Lung microvascular endothelial cell (primary cell): ENCODE data around the gene ZBTB8A. TPM values are rescaled to one million over a fixed set of nuclear protein-coding genes. Genes with fewer than 3 reads are reported as not detected.
"Not testable (repeated sequence)": the region's sequence is repeated elsewhere in the genome, so short reads cannot be mapped to it uniquely, and the experiment has no call there.

Experiments
- DNase-seq, 2 donors: peaks; one replicate each; pipeline versions ENCODE4 v3.0.0 to v3.0.0-alpha.2; 2010; ENCODE audit warnings: low read depth in 2 of 2
- total RNA-seq: library from RNA; depleted of rRNA; stranded (reverse); fragments of >200 nt; gene quantifications from 2 replicates; pipeline ENCODE4 v1.2.1, GENCODE V29; 2014

Gene ZBTB8A
- total RNA-seq, 1 donor from 2014 or later = 8.9 TPM

DNA sequence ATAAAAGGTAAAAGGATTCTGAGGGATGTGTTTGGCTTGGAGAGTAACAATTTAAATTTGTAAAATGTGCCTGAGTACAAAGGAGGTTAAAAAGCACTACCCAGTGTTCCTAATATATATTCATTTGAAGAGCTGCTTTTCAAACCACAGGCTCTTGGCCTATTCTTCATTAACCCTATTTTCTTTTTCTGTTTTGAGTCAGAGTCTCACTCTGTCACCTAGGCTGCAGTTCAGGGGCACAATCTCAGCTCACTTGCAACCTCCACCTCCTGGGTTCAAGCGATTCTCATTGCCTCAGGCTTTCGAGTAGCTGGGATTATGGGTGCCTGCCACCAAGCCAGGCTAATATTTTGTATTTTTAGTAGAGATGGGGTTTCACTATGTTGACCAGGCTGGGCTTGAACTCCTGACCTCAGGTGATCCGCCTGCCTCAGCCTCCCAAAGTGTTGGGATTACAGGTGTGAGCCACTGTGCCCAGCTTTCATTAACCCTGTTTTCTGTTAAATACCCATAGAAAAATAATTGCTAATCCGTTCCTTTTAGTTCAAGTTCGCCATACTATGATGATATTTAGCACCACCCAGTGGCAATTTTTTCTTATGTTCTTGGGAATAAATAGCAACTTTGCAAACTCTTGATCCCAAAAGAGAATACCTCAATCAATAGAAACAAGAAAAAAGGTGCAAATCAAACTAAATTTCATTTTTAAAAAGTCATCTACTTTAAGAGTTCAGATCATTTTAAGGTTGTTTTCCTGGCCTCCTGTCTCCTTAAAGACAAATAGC, 80.7 kb downstream of the ZBTB8A start:
- peak; percentile 46 to 71 for DNase-seq

DNA sequence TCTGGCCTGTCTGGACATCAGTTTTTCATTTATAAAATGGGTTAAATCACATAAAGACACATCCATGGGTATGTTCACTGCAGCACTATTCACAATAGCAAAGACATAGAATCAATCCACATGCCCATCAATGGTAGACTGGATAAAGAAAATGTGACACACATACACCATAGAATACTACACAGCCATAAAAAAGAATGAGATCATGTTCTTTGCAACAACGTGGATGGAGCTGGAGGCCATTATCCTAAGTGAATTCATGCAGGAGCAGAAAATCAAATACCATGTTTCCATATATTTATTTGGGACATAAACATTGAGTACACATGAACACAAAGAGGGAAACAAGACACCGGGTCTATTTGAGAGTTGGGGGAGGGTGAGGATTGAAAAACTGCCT, 83.0 kb downstream of the ZBTB8A start:
- no peak for DNase-seq

DNA sequence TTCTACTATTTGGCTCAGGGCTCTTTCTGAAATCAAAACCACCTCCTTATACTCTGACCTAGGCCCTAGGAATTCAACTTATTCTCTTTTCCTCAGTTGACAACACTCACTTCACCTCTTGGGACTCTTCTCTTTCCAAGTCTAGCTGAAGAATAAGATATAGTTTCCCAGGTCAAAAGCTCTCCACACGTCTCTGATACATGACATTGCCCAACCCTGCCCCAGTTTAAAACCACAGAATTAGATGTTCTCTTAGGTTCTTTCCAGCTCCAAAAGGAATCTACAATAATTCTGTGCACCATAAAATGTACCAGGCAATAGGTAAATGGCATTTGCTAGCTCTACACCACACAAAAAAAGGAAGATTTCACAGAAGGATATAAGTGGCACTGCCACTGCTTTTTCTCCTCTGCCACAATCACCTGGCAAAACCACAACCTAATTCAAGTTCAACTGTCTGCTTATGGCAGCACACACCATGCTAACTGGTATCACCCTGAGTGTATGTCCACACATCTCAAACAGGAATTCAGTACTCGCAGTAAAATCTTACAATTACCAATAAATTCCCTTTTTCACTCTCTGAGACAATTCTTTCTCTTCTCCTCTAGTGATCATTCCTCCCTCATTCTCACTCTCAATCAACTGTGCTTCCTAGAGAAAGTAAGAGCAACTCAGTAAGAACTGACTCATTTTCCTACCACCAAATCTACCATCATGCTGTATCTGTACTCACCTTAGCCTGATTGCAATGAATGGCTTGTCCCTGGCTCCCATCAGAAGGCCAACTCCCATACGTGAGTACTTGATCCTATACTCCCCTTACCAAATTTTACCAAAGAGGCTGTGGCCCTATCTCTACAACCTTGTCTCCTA, 83.8 kb downstream of the ZBTB8A start:
- DNase-seq = no peak

DNA sequence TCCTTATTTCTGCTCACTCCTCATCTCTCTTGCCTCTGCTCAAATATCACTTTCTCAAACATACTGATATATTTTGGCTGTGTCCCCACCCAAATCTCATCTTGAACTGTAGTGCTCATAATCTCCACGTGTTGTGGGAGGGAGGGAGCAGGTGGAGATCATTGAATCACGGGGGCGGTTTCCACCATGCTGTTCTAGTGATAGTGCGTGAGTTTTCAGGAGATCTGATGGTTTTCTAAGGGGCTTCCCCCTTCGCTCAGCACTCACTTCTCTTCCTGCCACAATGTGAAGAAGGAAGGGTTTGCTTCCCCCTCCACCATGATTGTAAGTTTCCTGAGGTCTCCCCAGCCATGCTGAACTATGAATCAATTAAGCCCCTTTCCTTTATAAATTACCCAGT, 84.5 kb downstream of the ZBTB8A start:
- no peak for DNase-seq

DNA sequence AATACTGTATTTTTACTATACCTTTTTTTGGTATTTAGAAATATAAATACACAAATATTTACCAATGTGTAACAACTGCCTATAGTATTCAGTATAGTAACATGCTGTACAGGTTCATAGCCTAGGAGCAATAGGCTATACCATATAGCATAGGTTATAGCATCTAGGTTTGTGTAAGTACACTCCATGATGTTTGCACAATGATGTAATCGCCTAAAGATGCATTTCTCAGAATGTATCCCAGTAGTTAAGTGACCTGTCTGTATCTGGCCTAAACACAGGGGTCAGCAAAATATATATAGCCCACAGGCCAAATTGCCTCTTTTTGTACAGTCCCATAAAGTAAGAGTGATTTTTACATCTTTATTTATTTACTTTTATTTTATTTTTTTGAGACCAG, 86.9 kb downstream of the ZBTB8A start:
- no peak for DNase-seq

DNA sequence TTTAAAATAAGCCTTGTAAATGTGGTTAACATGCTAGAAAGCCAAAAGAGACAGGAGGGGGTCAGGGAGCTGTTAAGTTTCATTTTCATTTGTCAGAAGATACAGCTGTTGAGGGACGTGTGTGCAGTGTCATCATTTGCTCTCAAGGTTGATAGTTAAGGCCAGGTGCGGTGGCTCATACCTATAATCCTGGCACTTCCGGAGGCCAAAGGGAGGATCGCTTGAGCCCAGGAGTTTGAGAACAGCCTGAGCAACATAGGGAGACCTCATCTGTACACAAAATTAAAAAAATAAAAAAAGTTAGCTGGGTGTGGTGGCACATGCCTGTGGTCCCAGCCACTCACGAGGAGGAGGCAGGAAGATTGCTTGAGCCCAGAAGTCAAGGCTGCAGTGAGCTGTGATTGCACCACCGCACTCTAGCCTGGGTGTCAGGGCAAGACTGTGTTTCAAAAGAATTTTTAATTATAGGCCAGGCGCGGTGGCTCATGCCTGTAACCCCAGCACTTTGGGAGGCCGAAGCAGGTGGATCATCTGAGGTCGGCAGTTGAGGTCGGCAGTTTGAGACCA, 88.5 kb downstream of the ZBTB8A start:
- no peak for DNase-seq

DNA sequence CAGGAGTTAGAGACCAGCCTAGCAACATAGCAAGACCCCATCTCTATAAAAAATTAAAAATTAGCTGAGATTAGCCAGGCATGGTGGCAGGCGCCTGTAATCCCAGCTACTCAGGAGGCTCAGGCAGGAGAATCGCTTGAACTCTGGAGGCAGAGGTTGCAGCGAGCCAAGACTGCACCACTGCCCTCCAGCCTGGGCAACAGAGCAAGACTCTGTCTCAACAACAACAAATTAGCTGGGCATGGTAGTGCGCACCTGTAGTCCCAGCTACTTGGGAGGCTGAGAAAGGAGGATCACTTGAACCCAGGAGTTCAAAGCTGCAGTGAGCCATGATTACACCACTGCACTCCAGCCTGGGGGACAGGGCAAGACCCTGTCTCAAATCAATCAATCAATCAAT, 90.9 kb downstream of the ZBTB8A start:
- not testable (repeated sequence) for DNase-seq

DNA sequence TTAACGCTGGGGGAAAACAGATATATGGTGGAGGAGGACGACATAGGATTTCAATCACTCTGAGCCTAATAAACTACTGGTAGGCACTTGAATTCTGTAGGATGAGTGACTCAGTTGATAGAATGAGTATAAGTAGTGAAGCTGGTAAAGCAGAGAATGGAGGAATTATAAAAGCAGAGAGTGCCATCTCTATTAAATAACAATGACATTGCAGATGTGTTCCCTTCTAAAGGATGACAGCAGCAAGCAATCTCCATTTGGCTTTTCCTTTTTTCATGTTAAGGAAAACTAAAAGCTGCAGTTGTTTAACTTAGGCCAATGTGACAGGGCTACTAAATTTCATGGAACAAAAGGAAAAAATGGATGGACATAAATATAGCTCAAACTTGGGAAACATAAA, 93.6 kb downstream of the ZBTB8A start:
- DNase-seq = no peak

DNA sequence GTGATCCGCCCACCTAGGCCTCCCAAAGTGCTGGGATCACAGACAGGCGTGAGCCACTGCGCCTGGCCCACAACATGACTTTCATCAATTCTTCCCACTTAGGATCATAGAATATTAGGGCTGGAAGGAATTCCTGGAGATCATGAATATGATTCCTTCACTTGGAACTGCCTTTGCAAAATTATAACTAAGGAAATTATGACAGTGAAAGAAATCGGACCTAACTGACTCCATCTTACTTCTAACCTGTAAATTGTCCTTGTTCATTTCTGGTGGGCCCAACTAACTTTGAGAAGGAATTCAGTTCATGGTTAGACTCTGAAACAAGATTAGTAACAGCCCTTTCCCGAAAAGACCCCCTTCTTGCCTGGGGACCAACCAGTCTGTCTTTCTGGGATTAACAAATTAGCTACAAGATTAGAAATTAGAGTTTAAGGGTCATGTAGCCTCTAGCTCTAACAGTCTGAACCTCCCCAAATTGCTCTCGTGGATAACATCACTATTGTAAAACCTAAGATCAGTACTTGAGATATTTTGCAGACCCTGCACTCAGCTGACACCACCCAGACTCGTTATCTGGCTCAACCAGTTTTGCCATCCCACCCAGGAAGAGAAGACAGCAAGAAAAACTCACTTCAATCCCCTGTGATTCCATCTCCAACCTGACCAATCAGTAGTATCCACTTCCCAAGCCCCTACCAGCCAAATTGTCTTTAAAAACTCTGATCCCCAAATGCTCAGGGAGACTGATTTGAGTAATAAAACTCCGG, 96.5 kb downstream of the ZBTB8A start:
- no peak for DNase-seq

DNA sequence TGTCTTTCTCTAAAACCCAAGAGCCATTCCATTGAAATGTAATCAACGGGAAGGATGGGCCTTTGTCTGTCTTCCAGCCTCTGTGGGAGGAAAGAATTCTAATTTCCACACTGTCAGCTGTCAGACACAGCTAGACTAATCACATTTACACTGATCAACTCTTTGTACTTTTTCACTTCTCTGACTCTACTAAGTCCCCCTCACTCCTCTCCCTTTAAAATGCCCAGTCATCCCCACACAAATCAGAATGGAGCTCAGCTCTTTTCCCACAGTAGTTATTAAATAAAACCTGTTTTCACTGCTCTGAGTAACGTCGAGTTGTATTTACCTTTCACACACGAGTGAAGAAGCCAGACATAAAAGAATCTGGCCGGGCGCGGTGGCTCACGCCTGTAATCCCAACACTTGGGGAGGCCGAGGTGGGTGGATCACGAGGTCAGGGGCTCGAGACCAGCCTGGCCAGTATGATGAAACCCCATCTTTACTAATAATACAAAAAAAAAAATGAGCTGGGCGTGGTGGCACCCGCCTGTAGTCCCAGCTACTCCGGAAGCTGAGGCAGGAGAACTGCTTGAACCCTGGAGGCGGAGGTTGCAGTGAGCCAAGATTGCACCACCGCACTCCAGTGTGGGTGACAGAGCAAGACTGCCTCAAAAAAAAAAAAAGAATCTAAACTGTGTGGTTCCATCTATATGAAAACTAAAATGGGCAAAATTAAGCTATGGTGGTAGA, 97.9 kb downstream of the ZBTB8A start:
- DNase-seq = no peak

DNA sequence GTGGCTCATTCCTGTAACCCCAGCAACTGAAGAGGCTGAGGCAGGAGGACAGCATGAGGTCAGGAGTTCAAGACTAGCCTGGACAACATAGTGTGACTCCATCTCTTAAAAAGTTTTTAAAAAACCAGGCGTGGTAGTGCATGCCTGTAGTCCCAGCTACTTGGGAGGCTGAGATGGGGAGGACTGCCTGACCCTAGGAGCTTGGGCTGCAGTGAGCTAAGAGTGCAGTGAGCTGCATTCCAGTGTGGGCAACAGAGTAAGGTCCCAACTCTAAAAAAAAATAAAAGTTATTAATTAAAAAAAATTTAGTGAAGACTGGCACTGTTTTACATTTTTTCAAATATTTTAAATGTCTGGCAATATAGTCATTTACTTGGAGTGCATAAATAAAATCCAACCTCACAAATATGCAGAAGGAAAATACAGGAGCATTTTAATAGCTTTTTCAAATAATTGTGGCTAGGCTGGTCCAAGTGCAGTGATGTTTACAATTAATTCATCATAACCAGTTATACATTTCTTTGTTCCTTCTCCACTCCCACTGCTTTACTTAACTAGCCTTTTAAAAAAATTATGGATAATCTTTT, 100.4 kb downstream of the ZBTB8A start:
- no peak for DNase-seq

DNA sequence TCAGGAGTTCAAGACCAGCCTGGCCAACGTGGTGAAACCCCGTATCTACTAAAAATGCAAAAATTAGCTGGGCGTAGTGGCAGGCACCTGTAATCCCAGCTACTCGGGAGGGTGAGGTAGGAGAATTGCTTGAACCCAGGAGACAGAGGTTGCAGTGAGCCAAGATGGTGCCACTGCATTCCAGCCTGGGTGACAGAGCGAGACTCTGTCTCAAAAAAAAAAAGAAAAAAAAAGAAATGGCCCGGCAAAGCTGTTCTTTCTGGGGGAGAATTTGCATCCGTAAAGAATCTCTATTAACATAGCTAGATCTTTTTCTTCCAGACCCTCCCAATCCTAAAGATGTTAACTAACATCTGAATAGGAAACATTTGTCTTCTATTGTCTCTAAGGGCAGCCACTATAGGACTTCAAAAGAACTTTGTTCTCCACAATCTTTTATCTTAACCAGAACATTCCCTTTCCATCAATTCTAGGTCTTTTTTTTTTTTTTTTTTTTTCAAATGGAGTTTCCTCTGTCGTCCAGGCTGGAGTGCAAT, 103.1 kb downstream of the ZBTB8A start:
- not testable (repeated sequence) for DNase-seq

DNA sequence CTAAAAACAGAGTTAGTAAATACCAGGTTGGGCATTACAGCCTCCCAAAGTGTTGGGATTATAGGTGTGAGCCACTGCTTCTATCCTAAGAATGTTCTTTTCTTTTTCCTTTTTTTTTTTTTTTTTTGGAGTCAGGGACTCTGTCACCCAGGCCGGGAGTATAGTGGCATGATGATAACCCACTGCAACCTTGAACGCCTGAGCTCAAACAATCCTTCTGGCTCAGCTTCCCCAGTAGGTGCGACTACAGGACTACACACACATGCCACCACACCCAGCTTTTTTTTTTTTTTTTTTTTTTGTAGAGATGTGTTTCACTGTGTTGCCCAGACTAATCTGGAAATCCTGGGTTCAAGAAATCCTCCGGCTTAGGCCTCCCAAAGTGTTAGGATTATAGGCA, 105.2 kb downstream of the ZBTB8A start:
- DNase-seq = no peak

DNA sequence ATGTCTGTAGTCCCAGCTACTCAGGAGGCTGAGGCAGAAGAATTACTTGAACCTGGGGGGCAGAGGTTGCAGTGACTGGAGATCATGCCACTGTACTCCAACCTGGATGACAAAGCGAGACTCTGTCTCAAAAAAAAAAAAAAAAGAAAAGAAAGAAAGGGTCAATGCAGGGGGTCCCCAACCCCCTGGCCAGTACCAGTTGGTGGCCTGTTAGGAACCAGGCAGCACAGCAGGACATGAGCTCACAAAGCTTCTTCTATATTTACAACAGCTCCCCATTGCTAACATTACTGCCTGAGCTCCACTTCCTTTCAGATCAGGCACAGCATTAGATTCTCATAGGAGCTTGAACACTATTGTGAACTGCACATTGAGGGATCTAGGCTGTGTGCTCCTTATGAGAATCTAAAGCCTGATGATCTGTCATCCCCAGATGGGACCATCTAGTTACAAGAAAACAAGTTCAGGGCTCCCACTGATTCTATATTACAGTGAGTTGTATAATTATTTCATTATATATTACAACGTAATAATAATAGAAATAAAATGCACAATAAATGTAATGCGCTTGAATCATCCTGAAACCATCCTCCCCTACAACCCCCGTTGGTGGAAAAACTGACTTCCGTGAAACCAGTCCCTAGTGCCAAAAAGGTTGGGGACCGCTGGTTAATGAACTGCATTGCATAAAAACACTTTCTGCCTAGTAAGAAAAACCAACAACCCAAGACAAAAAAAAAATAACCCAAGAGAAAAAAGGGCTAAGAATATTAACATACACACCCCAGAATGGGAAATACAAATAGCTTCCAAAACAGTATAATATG, 108.3 kb downstream of the ZBTB8A start:
- DNase-seq = peak; percentile 2 to 64

DNA sequence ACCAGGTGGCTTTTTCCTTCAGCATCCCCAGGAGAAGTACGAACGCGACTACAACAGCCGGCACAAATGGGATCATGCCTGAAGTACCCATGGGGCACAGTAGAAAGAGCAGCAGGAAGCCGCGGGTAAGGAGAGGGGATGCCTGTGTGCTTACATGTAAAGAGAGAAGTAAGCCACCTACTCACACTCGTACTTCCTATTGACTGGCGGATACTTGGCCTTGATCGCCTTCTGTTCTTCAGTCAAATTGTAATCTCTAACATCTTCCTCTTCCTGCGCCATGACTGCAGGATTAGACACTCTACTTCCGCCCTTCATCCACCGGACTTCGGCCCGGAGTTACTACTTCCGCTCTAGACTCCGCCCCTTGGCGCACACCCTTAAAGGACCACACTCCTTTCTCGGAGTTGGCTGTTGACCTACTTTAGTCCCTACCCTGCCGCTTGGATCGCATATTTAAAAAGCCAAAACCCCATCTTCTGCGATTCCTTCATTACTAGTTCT, 111.1 kb downstream of the ZBTB8A start, which contains the start of gene ZBTB8OS:
Gene ZBTB8OS, minus strand, starts transcription at position 303 of the 504 bp plus-strand sequence. Its CDS starts 21 bp downstream, at position 282.
- DNase-seq = peak; percentile 93 to 97

DNA sequence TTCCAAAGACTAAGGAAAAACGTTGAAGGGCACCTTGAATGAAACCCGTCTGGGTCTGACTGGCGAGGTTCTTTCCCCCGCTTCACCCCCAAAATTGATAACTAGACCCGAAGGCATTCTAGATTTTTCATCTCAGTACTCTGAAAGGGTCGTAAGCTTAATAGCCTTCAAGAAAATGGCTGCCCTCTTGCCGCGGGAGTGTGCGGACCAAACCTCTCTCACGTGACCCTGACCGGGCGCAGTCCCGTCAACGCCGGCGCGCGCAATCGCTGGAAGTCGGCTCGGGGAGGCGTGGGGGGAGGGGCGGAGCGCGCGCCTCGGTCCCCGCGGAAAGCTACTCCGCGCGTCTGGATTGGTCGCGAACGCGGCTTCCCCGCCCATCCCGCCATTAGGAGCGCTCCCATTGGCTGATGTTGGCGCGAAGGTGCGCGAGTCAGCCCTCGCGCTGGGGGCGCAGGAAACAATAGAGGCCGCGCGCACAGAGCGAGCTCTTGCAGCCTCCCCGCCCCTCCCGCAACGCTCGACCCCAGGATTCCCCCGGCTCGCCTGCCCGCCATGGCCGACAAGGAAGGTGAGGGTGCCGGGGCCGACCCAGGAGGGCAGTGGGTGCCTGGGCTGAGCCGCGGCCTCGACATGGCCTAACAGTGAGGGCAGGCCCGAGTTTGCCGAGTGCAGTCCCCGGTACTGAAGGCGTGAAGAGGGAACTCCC, 111.7 kb downstream of the ZBTB8A start, which contains the start of gene RBBP4:
Gene RBBP4, plus strand, starts transcription at position 457 of the 709 bp plus-strand sequence. Its CDS starts 99 bp downstream, at position 556.
- DNase-seq = peak; percentile 99

DNA sequence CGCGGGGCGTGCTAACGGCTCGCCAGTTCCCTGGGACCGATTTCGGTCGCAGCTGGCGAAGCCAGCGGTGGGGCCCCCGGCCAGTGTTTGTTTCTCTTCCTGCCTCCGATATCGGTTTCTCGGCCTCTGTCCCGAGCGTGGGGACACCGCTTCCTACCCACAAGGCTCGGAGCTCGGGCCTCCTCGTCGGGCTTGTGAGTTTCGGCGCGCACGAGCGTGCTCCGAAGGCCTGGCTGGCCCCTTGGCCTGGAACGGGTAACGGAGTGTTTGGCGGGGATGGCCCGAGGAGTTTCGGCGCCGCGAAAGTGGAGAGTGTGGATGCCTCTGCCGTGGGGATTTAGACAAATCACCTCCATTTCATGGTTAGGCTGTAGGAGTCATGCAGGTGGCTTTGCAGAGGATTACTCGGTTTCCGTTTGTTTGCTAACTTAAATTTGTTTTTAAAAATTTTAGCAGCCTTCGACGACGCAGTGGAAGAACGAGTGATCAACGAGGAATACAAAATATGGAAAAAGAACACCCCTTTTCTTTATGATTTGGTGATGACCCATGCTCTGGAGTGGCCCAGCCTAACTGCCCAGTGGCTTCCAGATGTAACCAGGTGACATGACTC, 112.3 kb downstream of the ZBTB8A start:
- no peak for DNase-seq
